Activated CD4-positive, alpha-beta T cell treated with anti-CD3 and anti-CD28 coated beads, Interleukin-2, amount 50 U/mL, for 4 hours (primary cell): ENCODE measurements around the gene EMC8.

Source experiments
- DNase-seq, 2 experiments: peaks; one replicate each; pipeline ENCODE4 v3.0.0-alpha.2; 2020

The EMC8 gene

GRCh38 chr16:85781695-85782370, 17.5 kb downstream of the EMC8 start:
- DNase-seq = no peak

- DNase-seq = no peak
Observed at GRCh38 chr16:85781156-85781555, 18.2 kb downstream of the EMC8 start.

GRCh38 chr16:85780281-85780680, 19.1 kb downstream of the EMC8 start:
- no peak for DNase-seq

- DNase-seq = no peak
Observed at GRCh38 chr16:85778873-85779272, 20.5 kb downstream of the EMC8 start.

GRCh38 chr16:85777583-85778310, 21.6 kb downstream of the EMC8 start:
- no peak for DNase-seq

- no peak for DNase-seq
Observed at GRCh38 chr16:85774811-85775210, 24.5 kb downstream of the EMC8 start.

- no peak for DNase-seq
Observed at GRCh38 chr16:85774136-85774535, 25.2 kb downstream of the EMC8 start.

- no peak for DNase-seq
Observed at GRCh38 chr16:85773044-85773443, 26.3 kb downstream of the EMC8 start.

- DNase-seq = no peak
Observed at GRCh38 chr16:85770741-85771140, 28.6 kb downstream of the EMC8 start.

- DNase-seq = no peak
Observed at GRCh38 chr16:85768199-85768598, 31.1 kb downstream of the EMC8 start.

- DNase-seq = no peak
Observed at GRCh38 chr16:85767531-85767930, 31.8 kb downstream of the EMC8 start.

- DNase-seq = no peak
Observed at GRCh38 chr16:85765767-85766166, 33.6 kb downstream of the EMC8 start.

GRCh38 chr16:85765211-85765610, 34.1 kb downstream of the EMC8 start:
- no peak for DNase-seq

GRCh38 chr16:85763616-85764015, 35.7 kb downstream of the EMC8 start:
- no peak for DNase-seq

- no peak for DNase-seq
Observed at GRCh38 chr16:85762970-85763369, 36.4 kb downstream of the EMC8 start.

GRCh38 chr16:85761861-85762260, 37.5 kb downstream of the EMC8 start:
- DNase-seq = no peak

- peak in 1 of 2 experiments; percentile 7 for DNase-seq
Observed at GRCh38 chr16:85759631-85760419, 39.5 kb downstream of the EMC8 start.

GRCh38 chr16:85759136-85759535, 40.2 kb downstream of the EMC8 start:
- DNase-seq = no peak

GRCh38 chr16:85757341-85757822, 42.0 kb downstream of the EMC8 start:
- DNase-seq = no peak

GRCh38 chr16:85755929-85756768, 43.2 kb downstream of the EMC8 start:
- no peak for DNase-seq

GRCh38 chr16:85754413-85754812, 44.9 kb downstream of the EMC8 start:
- DNase-seq = no peak

GRCh38 chr16:85753976-85754375, 45.4 kb downstream of the EMC8 start:
- DNase-seq = no peak

- DNase-seq = no peak
Observed at GRCh38 chr16:85753559-85753958, 45.8 kb downstream of the EMC8 start.
